ENCODE measurements around the gene PXMP4.

PXMP4 gene

DNA sequence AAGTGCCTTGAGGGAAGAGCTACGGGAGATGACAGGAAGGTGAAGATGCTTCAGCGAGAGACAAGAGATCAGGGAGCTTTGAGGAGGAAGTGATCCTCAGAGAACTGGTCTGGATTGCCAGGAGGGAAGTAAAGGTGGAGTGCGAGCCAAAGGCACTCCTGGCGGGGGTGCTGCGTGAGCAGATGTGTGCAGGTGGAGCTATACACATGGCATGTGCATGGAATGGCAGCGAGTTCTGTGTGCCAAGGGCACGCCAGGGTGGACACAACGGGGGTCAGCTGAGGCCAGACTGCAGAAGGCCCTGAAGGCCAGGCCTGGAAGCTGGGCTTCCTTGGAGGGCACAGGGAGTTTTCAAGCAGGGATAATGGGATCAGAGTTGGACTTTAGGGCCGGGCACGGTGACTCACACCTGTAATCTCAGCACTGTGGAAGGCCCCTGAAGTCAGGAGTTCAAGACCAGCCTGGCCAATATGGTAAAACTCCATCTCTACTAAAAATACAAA lies 6.2 kb downstream of the PXMP4 start:
- no peak for DNase-seq (ENCODE audit: low read depth)
- TF ChIP-seq, protein P1, sequence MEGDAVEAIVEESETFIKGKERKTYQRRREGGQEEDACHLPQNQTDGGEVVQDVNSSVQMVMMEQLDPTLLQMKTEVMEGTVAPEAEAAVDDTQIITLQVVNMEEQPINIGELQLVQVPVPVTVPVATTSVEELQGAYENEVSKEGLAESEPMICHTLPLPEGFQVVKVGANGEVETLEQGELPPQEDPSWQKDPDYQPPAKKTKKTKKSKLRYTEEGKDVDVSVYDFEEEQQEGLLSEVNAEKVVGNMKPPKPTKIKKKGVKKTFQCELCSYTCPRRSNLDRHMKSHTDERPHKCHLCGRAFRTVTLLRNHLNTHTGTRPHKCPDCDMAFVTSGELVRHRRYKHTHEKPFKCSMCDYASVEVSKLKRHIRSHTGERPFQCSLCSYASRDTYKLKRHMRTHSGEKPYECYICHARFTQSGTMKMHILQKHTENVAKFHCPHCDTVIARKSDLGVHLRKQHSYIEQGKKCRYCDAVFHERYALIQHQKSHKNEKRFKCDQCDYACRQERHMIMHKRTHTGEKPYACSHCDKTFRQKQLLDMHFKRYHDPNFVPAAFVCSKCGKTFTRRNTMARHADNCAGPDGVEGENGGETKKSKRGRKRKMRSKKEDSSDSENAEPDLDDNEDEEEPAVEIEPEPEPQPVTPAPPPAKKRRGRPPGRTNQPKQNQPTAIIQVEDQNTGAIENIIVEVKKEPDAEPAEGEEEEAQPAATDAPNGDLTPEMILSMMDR (IDR thresholded peaks at IDR 0.05; ENCODE audit: insufficient read depth, low read depth, low read length, missing control alignments) = no peak
- no peak overlapping the region for H3K4me3 ChIP-seq (ENCODE audit: low read depth, low read length)

DNA sequence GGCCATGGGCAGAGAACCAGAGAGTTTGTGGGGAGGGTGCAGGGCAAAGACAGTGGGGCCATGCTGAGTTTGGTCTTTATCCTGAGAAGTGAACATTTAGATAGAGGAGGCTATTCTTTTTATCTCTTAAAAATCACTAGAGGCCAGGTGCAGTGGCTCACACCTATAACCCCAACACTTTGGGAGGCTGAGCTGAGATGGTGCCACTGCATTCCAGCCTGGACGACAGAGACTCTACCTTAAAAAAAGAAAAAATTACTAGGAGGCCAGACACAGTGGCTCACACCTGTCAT lies 8.7 kb downstream of the PXMP4 start:
- TF ChIP-seq, protein P1 (IDR thresholded peaks at IDR 0.05; ENCODE audit: insufficient read depth, low read depth, low read length, missing control alignments) = no peak
- DNase-seq (ENCODE audit: low read depth) = no peak
- H3K4me3 ChIP-seq (ENCODE audit: low read depth, low read length) = no peak overlapping the region

DNA sequence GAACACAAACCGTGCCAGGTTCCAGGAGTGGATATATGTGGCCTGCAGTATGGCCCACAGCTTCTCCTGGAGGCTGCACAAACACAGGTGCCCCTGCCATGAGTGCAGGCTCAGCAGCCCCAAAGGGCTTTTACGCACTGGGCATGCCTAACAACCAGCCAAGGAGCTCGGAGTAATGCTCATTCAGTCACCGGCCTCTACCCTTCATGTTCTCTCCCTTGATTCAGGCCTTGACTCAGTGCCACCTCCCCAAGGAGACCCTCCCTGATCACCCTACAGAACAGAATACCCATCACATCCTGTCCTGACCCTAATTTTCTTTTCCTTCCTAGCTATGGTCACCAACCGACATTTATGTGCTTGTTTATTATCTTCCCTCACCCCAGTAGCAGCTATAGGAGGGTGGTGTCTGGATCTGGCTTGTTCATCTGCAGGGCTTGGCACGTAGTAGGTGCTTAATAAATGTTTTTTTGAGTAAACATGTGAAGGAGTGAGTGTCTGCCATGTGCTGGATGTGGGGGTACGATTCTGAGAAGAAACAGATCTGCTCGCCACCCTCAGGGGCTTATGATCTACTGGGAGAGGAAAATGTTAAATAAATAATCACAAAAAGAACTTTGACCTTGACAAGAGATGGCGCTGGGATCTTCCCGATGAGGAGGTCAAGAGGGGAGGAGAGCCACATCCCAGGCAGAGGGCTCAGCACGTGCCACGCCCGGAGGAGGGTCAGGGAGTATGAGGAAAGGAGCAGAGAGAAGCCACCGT lies 9.2 kb downstream of the PXMP4 start:
- TF ChIP-seq, protein P1 (IDR thresholded peaks at IDR 0.05; ENCODE audit: insufficient read depth, low read depth, low read length, missing control alignments) = no peak
- no peak overlapping the region for H3K4me3 ChIP-seq (ENCODE audit: low read depth, low read length)
- DNase-seq (ENCODE audit: low read depth) = no peak

DNA sequence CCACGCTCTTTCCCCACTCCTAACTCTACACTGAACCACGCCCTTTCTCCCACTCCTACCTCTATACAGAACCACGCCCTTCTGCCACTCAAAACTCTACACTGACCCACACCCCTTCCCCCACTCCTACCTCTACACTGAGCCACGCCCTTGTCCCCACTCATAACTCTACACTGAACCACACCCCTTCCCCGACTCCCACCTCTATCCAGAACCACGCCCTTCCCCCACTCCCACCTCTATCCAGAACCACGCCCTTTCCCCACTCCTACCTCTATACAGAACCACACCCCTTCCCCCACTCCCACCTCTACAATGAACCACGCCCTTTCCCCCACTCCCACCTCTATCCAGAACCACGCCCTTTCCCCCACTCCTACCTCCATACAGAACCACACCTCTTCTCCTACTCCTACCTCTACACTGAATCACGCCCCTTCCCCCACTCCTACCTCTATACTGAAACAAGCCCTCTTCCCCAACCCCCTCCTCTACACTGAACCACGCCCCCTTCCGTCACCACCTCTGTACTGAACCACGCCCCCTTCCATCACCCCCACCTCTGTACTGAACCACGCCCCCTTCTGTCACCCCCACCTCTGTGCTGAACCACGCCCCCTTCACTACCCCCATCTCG lies 10.1 kb downstream of the PXMP4 start:
- H3K4me3 ChIP-seq (ENCODE audit: low read depth, low read length) = no peak overlapping the region
- TF ChIP-seq, protein P1 (IDR thresholded peaks at IDR 0.05; ENCODE audit: insufficient read depth, low read depth, low read length, missing control alignments) = no peak
- DNase-seq (ENCODE audit: low read depth) = no peak

DNA sequence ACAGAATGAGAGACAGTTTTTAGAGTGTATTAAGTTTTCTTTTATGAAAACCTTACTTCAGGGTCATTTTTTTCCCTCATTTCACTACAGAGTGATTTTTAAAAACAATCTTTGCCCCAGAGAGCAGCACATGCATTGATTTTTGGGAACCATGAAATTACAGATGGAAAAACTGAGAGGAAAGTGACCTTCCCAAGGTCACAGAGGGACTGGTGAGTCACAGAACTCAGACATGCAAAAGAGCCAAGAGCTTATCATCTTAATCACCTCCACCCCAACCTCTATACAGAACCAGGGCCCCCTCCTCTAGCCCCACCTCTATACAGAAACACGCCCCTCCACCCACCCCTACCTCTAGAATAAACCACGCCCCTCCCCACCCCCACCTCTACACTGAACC lies 10.7 kb downstream of the PXMP4 start:
- no peak overlapping the region for H3K4me3 ChIP-seq (ENCODE audit: low read depth, low read length)
- DNase-seq (ENCODE audit: low read depth) = no peak
- TF ChIP-seq, protein P1 (IDR thresholded peaks at IDR 0.05; ENCODE audit: insufficient read depth, low read depth, low read length, missing control alignments) = no peak

DNA sequence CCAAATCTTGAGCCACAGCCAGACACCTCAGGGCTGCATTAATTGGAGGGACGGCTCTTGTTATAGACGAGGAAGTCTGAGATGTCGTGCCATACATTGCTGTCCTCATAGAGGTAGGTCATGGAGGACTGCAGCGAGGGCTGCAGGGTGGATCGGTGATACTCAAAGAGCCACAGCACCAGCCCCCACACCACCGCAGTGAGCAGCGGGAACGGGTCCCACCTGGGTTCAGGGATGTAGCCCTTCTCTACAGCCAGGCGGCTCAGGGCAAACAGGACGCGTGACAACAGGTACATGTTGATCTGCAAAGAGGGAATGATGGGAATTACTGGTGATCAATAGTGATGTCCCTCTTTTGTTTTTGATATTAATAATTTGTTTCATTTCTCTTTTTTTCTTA lies 12.4 kb downstream of the PXMP4 start:
- DNase-seq (ENCODE audit: low read depth) = no peak
- TF ChIP-seq, protein P1 (IDR thresholded peaks at IDR 0.05; ENCODE audit: insufficient read depth, low read depth, low read length, missing control alignments) = no peak
- H3K4me3 ChIP-seq (ENCODE audit: low read depth, low read length) = no peak overlapping the region

Data from GM12865 (cell line).